ENCODE results near the gene TEP1. TPM values are rescaled to one million over a fixed set of nuclear protein-coding genes. Genes with fewer than 3 reads are reported as not detected.

Gene TEP1
- total RNA-seq, 1 donor from 2014 or later: 28.4 TPM

DNA sequence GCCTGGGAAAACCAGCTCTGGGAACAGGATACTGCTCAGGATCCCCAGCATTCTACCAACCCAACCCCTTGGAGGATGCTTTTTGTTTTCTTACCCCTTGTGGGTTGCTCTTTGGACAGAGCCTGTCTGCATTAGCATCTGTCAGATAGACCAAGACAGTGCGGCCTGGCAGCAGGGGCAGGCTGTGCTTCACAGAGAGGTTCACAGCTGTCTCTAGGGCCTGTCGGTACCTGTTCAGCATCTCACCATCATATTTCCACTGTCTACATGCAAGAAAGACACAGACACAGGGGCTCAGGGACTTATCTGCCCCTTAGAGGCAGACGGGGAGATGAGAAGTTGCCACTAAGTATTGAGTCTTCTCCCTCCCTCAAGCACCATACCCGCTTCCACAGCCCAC is 21.8 kb downstream of the TEP1 start:
- H3K27ac Mint-ChIP-seq (ENCODE audit: unreplicated experiment): no peak overlapping the region
- H3K27me3 ChIP-seq (ENCODE audit: insufficient read depth, low read length): no peaks in the 10 kb centered on the region
- peaks cover 48% of the 10 kb centered on the region for H3K36me3 ChIP-seq (ENCODE audit: insufficient read depth, low read length)
- no peaks in the 10 kb centered on the region for H4K20me1 ChIP-seq (ENCODE audit: insufficient read depth, low read length)
- H3K4me2 ChIP-seq (ENCODE audit: low read length): no peak overlapping the region
- peaks cover 33% of the 10 kb centered on the region for H3K36me3 Mint-ChIP-seq (ENCODE audit: low read depth, unreplicated experiment)
- H3K4me3 ChIP-seq (ENCODE audit: insufficient read depth, low read depth, low read length): no peak overlapping the region
- H3K4me1 Mint-ChIP-seq (ENCODE audit: low read depth, unreplicated experiment): no peaks in the 10 kb centered on the region
- H3K9ac ChIP-seq (ENCODE audit: low read length): no peak overlapping the region
- FAIRE-seq: no peak
- no peaks in the 10 kb centered on the region for H3K4me1 ChIP-seq (ENCODE audit: insufficient read depth, low read length)
- no peaks in the 10 kb centered on the region for H3K79me2 ChIP-seq (ENCODE audit: insufficient read depth, low read length)
- no peak overlapping the region for H3K27ac ChIP-seq (ENCODE audit: low read depth, low read length)
- H3K9me3 ChIP-seq (ENCODE audit: insufficient read depth, low read depth, low read length): no peaks in the 10 kb centered on the region
- no peak for DNase-seq (ENCODE audit: low read depth)
- no peak overlapping the region for H3K4me3 Mint-ChIP-seq (ENCODE audit: unreplicated experiment)
- no peak for TF ChIP-seq EZH2 (IDR thresholded peaks at IDR 0.05; ENCODE audit: insufficient read depth, low read length)
- TF ChIP-seq, protein P1, sequence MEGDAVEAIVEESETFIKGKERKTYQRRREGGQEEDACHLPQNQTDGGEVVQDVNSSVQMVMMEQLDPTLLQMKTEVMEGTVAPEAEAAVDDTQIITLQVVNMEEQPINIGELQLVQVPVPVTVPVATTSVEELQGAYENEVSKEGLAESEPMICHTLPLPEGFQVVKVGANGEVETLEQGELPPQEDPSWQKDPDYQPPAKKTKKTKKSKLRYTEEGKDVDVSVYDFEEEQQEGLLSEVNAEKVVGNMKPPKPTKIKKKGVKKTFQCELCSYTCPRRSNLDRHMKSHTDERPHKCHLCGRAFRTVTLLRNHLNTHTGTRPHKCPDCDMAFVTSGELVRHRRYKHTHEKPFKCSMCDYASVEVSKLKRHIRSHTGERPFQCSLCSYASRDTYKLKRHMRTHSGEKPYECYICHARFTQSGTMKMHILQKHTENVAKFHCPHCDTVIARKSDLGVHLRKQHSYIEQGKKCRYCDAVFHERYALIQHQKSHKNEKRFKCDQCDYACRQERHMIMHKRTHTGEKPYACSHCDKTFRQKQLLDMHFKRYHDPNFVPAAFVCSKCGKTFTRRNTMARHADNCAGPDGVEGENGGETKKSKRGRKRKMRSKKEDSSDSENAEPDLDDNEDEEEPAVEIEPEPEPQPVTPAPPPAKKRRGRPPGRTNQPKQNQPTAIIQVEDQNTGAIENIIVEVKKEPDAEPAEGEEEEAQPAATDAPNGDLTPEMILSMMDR (IDR thresholded peaks at IDR 0.05; ENCODE audit: insufficient read depth, low read depth, low read length): no peak
- no peaks in the 10 kb centered on the region for H3K27me3 Mint-ChIP-seq (ENCODE audit: low read depth, unreplicated experiment)
- H2AFZ ChIP-seq (ENCODE audit: low read depth, low read length): no peak overlapping the region
- H3K9me3 Mint-ChIP-seq (ENCODE audit: unreplicated experiment): no peaks in the 10 kb centered on the region

DNA sequence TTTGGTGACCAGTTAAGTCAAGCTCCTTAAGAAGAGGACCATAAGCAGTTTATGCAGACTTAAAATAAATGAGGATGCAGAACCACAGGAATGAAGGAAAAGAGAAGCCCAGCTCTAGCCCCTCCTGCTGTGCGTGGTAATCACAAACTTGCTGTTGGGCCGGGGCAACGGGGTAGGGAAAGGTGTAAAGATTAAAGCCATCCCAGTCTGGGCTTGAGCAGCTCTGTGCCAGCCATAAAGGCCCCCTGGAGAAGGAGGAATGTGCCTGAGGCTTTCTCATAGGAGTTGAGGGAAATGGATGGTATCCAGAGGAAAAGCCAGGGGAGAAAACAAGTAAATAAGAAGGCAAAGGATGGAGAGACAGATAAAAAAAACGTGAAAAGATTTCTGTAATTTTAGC is 25.1 kb downstream of the TEP1 start:
- Histone ChIP-seq H3K4me2 (ENCODE audit: low read length) (no peak overlapping the region), H3K4me3 (ENCODE audit: insufficient read depth, low read depth, low read length) (no peak overlapping the region), H3K9me3 (ENCODE audit: insufficient read depth, low read depth, low read length) (no peaks in the 10 kb centered on the region), H3K9ac (ENCODE audit: low read length) (no peak overlapping the region), H3K27ac (ENCODE audit: low read depth, low read length) (no peak overlapping the region), H4K20me1 (ENCODE audit: insufficient read depth, low read length) (no peaks in the 10 kb centered on the region), H3K36me3 (ENCODE audit: insufficient read depth, low read length) (peaks cover 49% of the 10 kb centered on the region), H3K27me3 (ENCODE audit: insufficient read depth, low read length) (no peaks in the 10 kb centered on the region), H3K79me2 (ENCODE audit: insufficient read depth, low read length) (no peaks in the 10 kb centered on the region), H2AFZ (ENCODE audit: low read depth, low read length) (no peak overlapping the region), H3K4me1 (ENCODE audit: insufficient read depth, low read length) (no peaks in the 10 kb centered on the region)
- Mint-ChIP-seq H3K4me3 (ENCODE audit: unreplicated experiment) (no peak overlapping the region), H3K27ac (ENCODE audit: unreplicated experiment) (no peak overlapping the region), H3K9me3 (ENCODE audit: unreplicated experiment) (no peaks in the 10 kb centered on the region), H3K4me1 (ENCODE audit: low read depth, unreplicated experiment) (no peaks in the 10 kb centered on the region), H3K27me3 (ENCODE audit: low read depth, unreplicated experiment) (no peaks in the 10 kb centered on the region), H3K36me3 (ENCODE audit: low read depth, unreplicated experiment) (peaks cover 25% of the 10 kb centered on the region)
- TF ChIP-seq, protein P1 (IDR thresholded peaks at IDR 0.05; ENCODE audit: insufficient read depth, low read depth, low read length): no peak
- TF ChIP-seq EZH2 (IDR thresholded peaks at IDR 0.05; ENCODE audit: insufficient read depth, low read length): no peak
- FAIRE-seq (no peak), DNase-seq (ENCODE audit: low read depth) (no peak)

DNA sequence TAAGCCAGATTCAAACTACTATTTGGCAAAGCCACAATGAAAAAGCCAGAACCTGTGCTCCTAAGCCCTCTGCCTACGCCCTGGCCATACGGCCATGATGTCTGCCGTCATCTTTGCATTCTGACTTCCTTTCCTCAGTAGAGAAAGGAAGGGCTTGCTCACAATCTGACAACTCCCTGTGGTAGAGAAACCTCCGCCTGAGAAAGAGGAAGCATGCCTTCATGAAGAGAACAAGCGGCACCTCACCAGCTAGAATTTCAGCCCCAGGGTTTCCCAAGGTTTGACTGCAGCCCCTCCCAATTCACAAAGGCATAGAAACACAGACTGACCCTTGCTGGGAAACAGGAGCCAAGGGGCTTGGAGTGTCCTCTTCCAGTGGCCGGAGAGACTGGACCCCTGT is 25.7 kb downstream of the TEP1 start:
- H2AFZ ChIP-seq (ENCODE audit: low read depth, low read length): no peak overlapping the region
- no peak overlapping the region for H3K4me2 ChIP-seq (ENCODE audit: low read length)
- H3K27me3 Mint-ChIP-seq (ENCODE audit: low read depth, unreplicated experiment): no peaks in the 10 kb centered on the region
- peaks cover 49% of the 10 kb centered on the region for H3K36me3 ChIP-seq (ENCODE audit: insufficient read depth, low read length)
- no peak for FAIRE-seq
- H3K9ac ChIP-seq (ENCODE audit: low read length): no peak overlapping the region
- TF ChIP-seq, protein P1 (IDR thresholded peaks at IDR 0.05; ENCODE audit: insufficient read depth, low read depth, low read length): no peak
- no peak for TF ChIP-seq EZH2 (IDR thresholded peaks at IDR 0.05; ENCODE audit: insufficient read depth, low read length)
- H3K4me3 ChIP-seq (ENCODE audit: insufficient read depth, low read depth, low read length): no peak overlapping the region
- no peaks in the 10 kb centered on the region for H3K9me3 ChIP-seq (ENCODE audit: insufficient read depth, low read depth, low read length)
- H4K20me1 ChIP-seq (ENCODE audit: insufficient read depth, low read length): no peaks in the 10 kb centered on the region
- H3K79me2 ChIP-seq (ENCODE audit: insufficient read depth, low read length): no peaks in the 10 kb centered on the region
- H3K4me1 ChIP-seq (ENCODE audit: insufficient read depth, low read length): no peaks in the 10 kb centered on the region
- H3K27me3 ChIP-seq (ENCODE audit: insufficient read depth, low read length): no peaks in the 10 kb centered on the region
- H3K27ac ChIP-seq (ENCODE audit: low read depth, low read length): no peak overlapping the region
- H3K36me3 Mint-ChIP-seq (ENCODE audit: low read depth, unreplicated experiment): peaks cover 28% of the 10 kb centered on the region
- H3K9me3 Mint-ChIP-seq (ENCODE audit: unreplicated experiment): no peaks in the 10 kb centered on the region
- H3K27ac Mint-ChIP-seq (ENCODE audit: unreplicated experiment): no peak overlapping the region
- DNase-seq (ENCODE audit: low read depth): no peak
- no peaks in the 10 kb centered on the region for H3K4me1 Mint-ChIP-seq (ENCODE audit: low read depth, unreplicated experiment)
- H3K4me3 Mint-ChIP-seq (ENCODE audit: unreplicated experiment): no peak overlapping the region
